ENCODE results near the gene SOCS3. TPM values are rescaled to one million over a fixed set of nuclear protein-coding genes. Genes with fewer than 3 reads are reported as not detected.

The SOCS3 gene
- total and polyA plus RNA-seq, 2 experiments from 2014 or later = 31.2 to 50.6 TPM

DNA sequence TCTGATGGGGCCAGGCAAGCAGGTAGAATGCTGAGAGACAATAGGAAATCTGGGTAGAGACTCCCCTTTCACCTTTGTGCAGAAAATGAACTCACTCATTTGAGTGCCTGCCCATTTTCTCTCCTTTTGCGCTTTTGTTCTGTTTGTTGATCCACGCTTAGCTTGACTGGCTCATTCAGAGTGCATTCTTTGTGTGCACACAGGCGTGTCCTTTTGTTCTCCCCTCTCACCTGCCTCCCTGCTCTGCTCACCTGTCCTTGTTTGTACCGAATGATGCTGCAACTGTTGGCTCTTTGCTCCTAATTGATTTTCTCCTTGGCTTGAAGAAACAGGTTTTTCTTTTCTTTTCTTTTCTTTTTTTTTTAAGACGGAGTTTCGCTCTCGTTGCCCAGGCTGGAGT, 34.3 kb upstream of the SOCS3 start:
- Histone ChIP-seq H2AFZ (no peak overlapping the region), H3K36me3 (ENCODE audit: low read depth) (peaks cover 8% of the 10 kb centered on the region; the same call in 1 of the 2 replicates), H3K4me2 (ENCODE audit: unreplicated experiment) (no peak overlapping the region), H3K9me2 (ENCODE audit: insufficient read depth) (no peaks in the 10 kb centered on the region), H3K9ac (no peak overlapping the region), H3K4me3 (no peak overlapping the region), H3K4me1 (ENCODE audit: insufficient read depth) (peaks cover 32% of the 10 kb centered on the region), H3F3A (ENCODE audit: insufficient read depth) (peaks cover 29% of the 10 kb centered on the region), H3K27me3 (replicated peaks; ENCODE audit: insufficient read depth) (no peaks in the 10 kb centered on the region), H3K27ac (no peak overlapping the region), H3K9me3 (ENCODE audit: low read depth) (no peaks in the 10 kb centered on the region), H3K79me2 (ENCODE audit: insufficient read depth) (peaks cover 96% of the 10 kb centered on the region), H4K20me1 (ENCODE audit: insufficient read depth) (no peaks in the 10 kb centered on the region)
- no peak for DNase-seq
- TF ChIP-seq EZH2 (IDR thresholded peaks at IDR 0.05; ENCODE audit: insufficient read depth, poor library complexity, severe bottlenecking) (no peak), EZH2phosphoT487 (IDR thresholded peaks at IDR 0.05; ENCODE audit: insufficient read depth, low read depth) (no peak)
- 97 to 98% methylated on average over 7 of the region's 7 CpGs for WGBS, 2 experiments (ENCODE audit: low coverage in 1 of 2, low lambda C conversion rate in 2 of 2, missing lambda C conversion rate in 2 of 2)
- in situ Hi-C loops (cut with MboI) = no loop called here

DNA sequence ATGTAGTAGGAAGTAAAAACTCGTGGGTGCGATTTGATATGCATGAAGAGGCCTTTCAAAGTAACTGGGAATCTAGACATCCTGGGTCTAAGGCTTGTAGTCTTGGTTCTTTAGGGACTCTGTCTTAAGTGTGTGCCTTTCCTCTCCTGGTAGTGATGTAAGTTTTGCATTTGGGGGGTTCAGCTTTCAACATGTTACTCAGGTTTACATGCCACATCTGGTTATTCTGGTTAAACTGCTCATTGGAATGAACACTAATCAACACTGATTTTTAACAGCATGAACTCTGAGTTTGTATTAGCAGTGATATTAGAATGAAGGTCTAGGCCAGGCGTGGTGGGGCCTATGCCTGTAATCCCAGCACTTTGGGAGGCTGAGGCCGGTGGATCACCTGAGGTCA, 33.7 kb upstream of the SOCS3 start:
- H3K79me2 ChIP-seq (ENCODE audit: insufficient read depth) = peaks cover 96% of the 10 kb centered on the region
- WGBS, 2 experiments (ENCODE audit: low coverage in 1 of 2, low lambda C conversion rate in 2 of 2, missing lambda C conversion rate in 2 of 2) = 79 to 93% methylated on average over 4 of the region's 4 CpGs
- no peak overlapping the region for H3K9ac ChIP-seq
- DNase-seq = no peak
- TF ChIP-seq EZH2phosphoT487 (IDR thresholded peaks at IDR 0.05; ENCODE audit: insufficient read depth, low read depth) = no peak
- no peak for TF ChIP-seq EZH2 (IDR thresholded peaks at IDR 0.05; ENCODE audit: insufficient read depth, poor library complexity, severe bottlenecking)
- H3K27ac ChIP-seq = no peak overlapping the region
- H3K9me3 ChIP-seq (ENCODE audit: low read depth) = no peaks in the 10 kb centered on the region
- 0 out of 2 replicates have a peak, but pooled peaks cover 7% of the 10 kb centered on the region for H3K36me3 ChIP-seq (ENCODE audit: low read depth)
- no peak overlapping the region for H2AFZ ChIP-seq
- no peaks in the 10 kb centered on the region for H3K9me2 ChIP-seq (ENCODE audit: insufficient read depth)
- H3K4me3 ChIP-seq = no peak overlapping the region
- in situ Hi-C loops (cut with MboI) = no loop called here
- no peak overlapping the region for H3K4me2 ChIP-seq (ENCODE audit: unreplicated experiment)
- no peaks in the 10 kb centered on the region for H4K20me1 ChIP-seq (ENCODE audit: insufficient read depth)
- H3K27me3 ChIP-seq (replicated peaks; ENCODE audit: insufficient read depth) = no peaks in the 10 kb centered on the region
- H3K4me1 ChIP-seq (ENCODE audit: insufficient read depth) = peaks cover 32% of the 10 kb centered on the region
- peaks cover 29% of the 10 kb centered on the region for H3F3A ChIP-seq (ENCODE audit: insufficient read depth)

DNA sequence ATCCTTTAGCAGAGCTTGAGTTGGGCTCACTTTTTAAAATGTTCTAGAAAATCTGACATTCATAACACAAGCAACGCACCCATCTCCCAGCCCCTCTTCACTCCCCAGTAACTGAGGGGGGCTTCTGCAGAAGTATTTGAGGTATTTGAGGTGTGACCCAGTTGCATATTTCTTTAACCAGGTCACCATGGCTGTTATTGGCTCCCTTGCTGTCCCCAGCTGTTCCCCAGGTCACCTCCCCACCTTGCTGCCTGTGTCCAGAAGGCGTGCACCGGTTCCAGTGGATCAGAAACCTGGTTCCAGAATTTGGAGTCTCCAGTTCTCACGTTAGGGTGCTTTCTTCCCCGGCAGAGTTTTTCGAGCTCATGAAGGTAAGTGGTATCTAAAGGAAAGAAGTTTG, 32.4 kb upstream of the SOCS3 start:
- H3K9ac ChIP-seq = peak overlapping the region; percentile 47; the same call in 1 of the 2 replicates
- no peak overlapping the region; the same call in 1 of the 2 replicates for H3K4me3 ChIP-seq
- H3K4me2 ChIP-seq (ENCODE audit: unreplicated experiment) = no peak overlapping the region
- DNase-seq = no peak
- 0 out of 2 replicates have a peak, but pooled peaks cover 7% of the 10 kb centered on the region for H3K36me3 ChIP-seq (ENCODE audit: low read depth)
- no peak overlapping the region for H2AFZ ChIP-seq
- peaks cover 96% of the 10 kb centered on the region for H3K79me2 ChIP-seq (ENCODE audit: insufficient read depth)
- in situ Hi-C loops (cut with MboI) = no loop called here
- WGBS, 2 experiments (ENCODE audit: low coverage in 1 of 2, low lambda C conversion rate in 2 of 2, missing lambda C conversion rate in 2 of 2) = 91 to 93% methylated on average over 6 of the region's 6 CpGs
- no peaks in the 10 kb centered on the region for H3K9me2 ChIP-seq (ENCODE audit: insufficient read depth)
- no peaks in the 10 kb centered on the region for H4K20me1 ChIP-seq (ENCODE audit: insufficient read depth)
- H3K27me3 ChIP-seq (replicated peaks; ENCODE audit: insufficient read depth) = no peaks in the 10 kb centered on the region
- peak overlapping the region; percentile 86 for H3K27ac ChIP-seq
- TF ChIP-seq EZH2 (IDR thresholded peaks at IDR 0.05; ENCODE audit: insufficient read depth, poor library complexity, severe bottlenecking) = no peak
- TF ChIP-seq EZH2phosphoT487 (IDR thresholded peaks at IDR 0.05; ENCODE audit: insufficient read depth, low read depth) = no peak
- H3F3A ChIP-seq (ENCODE audit: insufficient read depth) = peaks cover 29% of the 10 kb centered on the region
- no peaks in the 10 kb centered on the region for H3K9me3 ChIP-seq (ENCODE audit: low read depth)
- H3K4me1 ChIP-seq (ENCODE audit: insufficient read depth) = peaks cover 32% of the 10 kb centered on the region

DNA sequence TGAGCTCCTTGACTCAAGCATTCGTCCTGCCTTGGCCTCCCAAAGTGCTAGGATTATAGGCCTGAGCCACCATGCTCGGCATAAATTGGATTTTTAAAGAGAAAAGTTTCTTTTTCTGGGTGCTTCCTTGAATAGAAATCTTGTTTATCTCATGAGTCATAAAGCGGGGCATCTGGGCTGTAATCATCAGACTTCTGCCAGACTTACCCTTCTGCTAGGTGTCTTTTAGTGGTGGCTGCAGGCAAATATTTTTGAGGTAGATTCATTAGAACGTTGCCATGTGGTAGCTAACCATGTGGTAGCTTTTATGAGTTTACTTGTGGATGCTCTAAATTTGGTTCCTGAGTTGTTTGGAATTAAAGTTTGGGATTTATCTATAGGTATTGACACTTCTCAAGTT, 32.0 kb upstream of the SOCS3 start:
- peak overlapping the region; percentile 69 for H3K4me2 ChIP-seq (ENCODE audit: unreplicated experiment)
- TF ChIP-seq EZH2 (IDR thresholded peaks at IDR 0.05; ENCODE audit: insufficient read depth, poor library complexity, severe bottlenecking) = no peak
- no peak for TF ChIP-seq EZH2phosphoT487 (IDR thresholded peaks at IDR 0.05; ENCODE audit: insufficient read depth, low read depth)

More for the DNA sequence above, 32.0 kb upstream of the SOCS3 start:
- Histone ChIP-seq H3K27me3 (replicated peaks; ENCODE audit: insufficient read depth) (no peaks in the 10 kb centered on the region), H2AFZ (no peak overlapping the region), H3K36me3 (ENCODE audit: low read depth) (0 out of 2 replicates have a peak, but pooled peaks cover 7% of the 10 kb centered on the region), H3F3A (ENCODE audit: insufficient read depth) (peaks cover 33% of the 10 kb centered on the region), H3K9me3 (ENCODE audit: low read depth) (no peaks in the 10 kb centered on the region), H3K4me3 (peak overlapping the region; percentile 15), H3K79me2 (ENCODE audit: insufficient read depth) (peaks cover 96% of the 10 kb centered on the region), H3K9ac (peak overlapping the region; percentile 47; the same call in 1 of the 2 replicates), H3K9me2 (ENCODE audit: insufficient read depth) (no peaks in the 10 kb centered on the region), H3K4me1 (ENCODE audit: insufficient read depth) (peaks cover 37% of the 10 kb centered on the region), H4K20me1 (ENCODE audit: insufficient read depth) (no peaks in the 10 kb centered on the region), H3K27ac (peak overlapping the region; percentile 86)
- DNase-seq = peak; percentile 73
- 27 to 29% methylated on average over 4 of the region's 4 CpGs for WGBS, 2 experiments (ENCODE audit: low coverage in 1 of 2, low lambda C conversion rate in 2 of 2, missing lambda C conversion rate in 2 of 2)
- in situ Hi-C loops (cut with MboI) = no loop called here
